Gastroesophageal sphincter (tissue), 3 donors: ENCODE data around the gene SCGB1D1.

Experiments used
- EP300 ChIP-seq: sonication (generic); formaldehyde crosslinking; IDR thresholded peaks from one replicate; pipeline ENCODE4 v1.6.1; 2017; ENCODE audit warnings: antibody characterized with exemption, mild to moderate bottlenecking
- POLR2AphosphoS5 ChIP-seq: sonication (generic); formaldehyde crosslinking; IDR thresholded peaks from one replicate; pipeline ENCODE4 v1.6.1; 2017; ENCODE audit warnings: antibody characterized with exemption
- TF ChIP-seq, protein P1 (sequence below), 4 experiments: fragments of 200-600 bp in 2 of 4; fragments of 450-650 bp in 2 of 4; sonication (generic) in 1 of 4; IDR thresholded peaks; one replicate each; pipeline ENCODE4 v1.5.1; 2017 to 2019; ENCODE audit warnings: antibody characterized with exemption in 4 of 4, mild to moderate bottlenecking in 2 of 4, moderate library complexity in 2 of 4

GRCh38 chr11:62237499-62237898 lies 47.5 kb downstream of the SCGB1D1 start:
- TF ChIP-seq, protein P1, sequence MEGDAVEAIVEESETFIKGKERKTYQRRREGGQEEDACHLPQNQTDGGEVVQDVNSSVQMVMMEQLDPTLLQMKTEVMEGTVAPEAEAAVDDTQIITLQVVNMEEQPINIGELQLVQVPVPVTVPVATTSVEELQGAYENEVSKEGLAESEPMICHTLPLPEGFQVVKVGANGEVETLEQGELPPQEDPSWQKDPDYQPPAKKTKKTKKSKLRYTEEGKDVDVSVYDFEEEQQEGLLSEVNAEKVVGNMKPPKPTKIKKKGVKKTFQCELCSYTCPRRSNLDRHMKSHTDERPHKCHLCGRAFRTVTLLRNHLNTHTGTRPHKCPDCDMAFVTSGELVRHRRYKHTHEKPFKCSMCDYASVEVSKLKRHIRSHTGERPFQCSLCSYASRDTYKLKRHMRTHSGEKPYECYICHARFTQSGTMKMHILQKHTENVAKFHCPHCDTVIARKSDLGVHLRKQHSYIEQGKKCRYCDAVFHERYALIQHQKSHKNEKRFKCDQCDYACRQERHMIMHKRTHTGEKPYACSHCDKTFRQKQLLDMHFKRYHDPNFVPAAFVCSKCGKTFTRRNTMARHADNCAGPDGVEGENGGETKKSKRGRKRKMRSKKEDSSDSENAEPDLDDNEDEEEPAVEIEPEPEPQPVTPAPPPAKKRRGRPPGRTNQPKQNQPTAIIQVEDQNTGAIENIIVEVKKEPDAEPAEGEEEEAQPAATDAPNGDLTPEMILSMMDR (IDR thresholded peaks at IDR 0.05) = no peak
- no peak for TF ChIP-seq EP300
- no peak for TF ChIP-seq POLR2AphosphoS5
